Stimulated activated CD4-positive, alpha-beta T cell treated with anti-CD3 and anti-CD28 coated beads, Interleukin-4, amount 100 ng/mL, for 1 hour (primary cell): ENCODE data around the gene COL5A1.

Experiments used
- DNase-seq: peaks from one replicate; pipeline ENCODE4 v3.0.0-alpha.2; 2020

The COL5A1 gene

GRCh38 chr9:134626571-134627416, 14.8 kb upstream of the COL5A1 start:
- no peak for DNase-seq

- DNase-seq, result no peak
Measured at GRCh38 chr9:134627417-134628353, 13.9 kb upstream of the COL5A1 start.

GRCh38 chr9:134628354-134628736, 13.3 kb upstream of the COL5A1 start:
- no peak for DNase-seq

- DNase-seq, result no peak
Measured at GRCh38 chr9:134629061-134629585, 12.5 kb upstream of the COL5A1 start.

GRCh38 chr9:134629586-134630392, 11.8 kb upstream of the COL5A1 start:
- no peak for DNase-seq

- DNase-seq, result no peak
Measured at GRCh38 chr9:134630393-134630790, 11.2 kb upstream of the COL5A1 start.

GRCh38 chr9:134630861-134631260, 10.7 kb upstream of the COL5A1 start:
- no peak for DNase-seq

GRCh38 chr9:134631881-134632280, 9.7 kb upstream of the COL5A1 start:
- DNase-seq, result no peak

GRCh38 chr9:134632329-134632728, 9.3 kb upstream of the COL5A1 start:
- no peak for DNase-seq

GRCh38 chr9:134633362-134634142, 8.1 kb upstream of the COL5A1 start:
- no peak for DNase-seq

- DNase-seq, result no peak
Measured at GRCh38 chr9:134634176-134634575, 7.4 kb upstream of the COL5A1 start.

GRCh38 chr9:134634667-134635230, 6.9 kb upstream of the COL5A1 start:
- DNase-seq, result no peak

GRCh38 chr9:134635351-134636148, 6.1 kb upstream of the COL5A1 start:
- DNase-seq, result no peak

GRCh38 chr9:134636149-134636507, 5.5 kb upstream of the COL5A1 start:
- no peak for DNase-seq

GRCh38 chr9:134637241-134637640, 4.4 kb upstream of the COL5A1 start:
- DNase-seq, result no peak

- no peak for DNase-seq
Measured at GRCh38 chr9:134637696-134638501, 3.7 kb upstream of the COL5A1 start.

GRCh38 chr9:134638502-134639090, 3.0 kb upstream of the COL5A1 start:
- DNase-seq, result no peak

- no peak for DNase-seq
Measured at GRCh38 chr9:134639994-134640393, 1.6 kb upstream of the COL5A1 start.

- DNase-seq, result no peak
Measured at GRCh38 chr9:134640506-134641172, 964 bp upstream of the COL5A1 start.
